HPDE6-E6E7 (cell line): ENCODE results near the gene ABHD16A.

Experiments
- DNase-seq: peaks from one replicate; pipeline ENCODE4 v3.0.0; 2011; ENCODE audit warnings: missing footprints; ENCODE audit errors: extremely low spot score

Gene ABHD16A

GRCh38 chr6:31730631-31731086 lies 27.5 kb upstream of the ABHD16A start:
- no peak for DNase-seq

DNA sequence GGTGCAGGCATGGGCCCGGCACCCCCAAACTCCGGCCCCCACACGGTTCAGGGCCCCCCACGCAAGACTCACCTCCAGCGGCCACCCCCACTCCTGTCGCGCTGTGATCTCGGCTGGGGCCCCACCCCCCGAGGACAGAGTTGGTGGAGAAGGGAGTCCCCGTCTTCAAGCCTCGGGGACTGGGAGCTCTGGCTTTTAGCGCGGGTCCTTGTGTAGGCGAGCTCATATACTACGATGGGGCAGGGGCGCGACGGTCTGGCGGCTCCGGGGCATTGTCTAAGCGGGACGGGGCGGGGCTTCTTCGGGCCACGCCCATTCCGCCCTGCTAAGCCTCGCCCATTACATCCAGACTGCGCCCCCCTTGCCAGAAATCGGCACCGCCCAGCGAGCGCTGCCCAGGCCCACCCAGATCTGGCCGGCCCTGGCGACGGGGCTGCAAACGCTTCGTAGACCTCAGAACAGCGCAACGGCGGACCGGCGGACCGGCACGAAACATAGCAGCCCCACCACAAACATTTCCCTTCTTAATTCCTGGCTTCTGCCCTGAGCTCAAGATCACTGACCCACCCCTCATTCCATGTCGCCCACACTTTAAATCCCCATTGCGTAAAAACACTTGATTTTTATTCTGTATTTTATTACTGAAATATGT lies 27.0 kb upstream of the ABHD16A start:
- DNase-seq = no peak

GRCh38 chr6:31729515-31729978 lies 26.4 kb upstream of the ABHD16A start:
- no peak for DNase-seq

- no peak for DNase-seq
Measured at GRCh38 chr6:31728767-31729514, 25.8 kb upstream of the ABHD16A start, which contains the start of gene DDAH2. Gene DDAH2, minus strand, starts transcription at chr6:31729299. Its CDS starts 138 bp downstream, at chr6:31729161.

DNA sequence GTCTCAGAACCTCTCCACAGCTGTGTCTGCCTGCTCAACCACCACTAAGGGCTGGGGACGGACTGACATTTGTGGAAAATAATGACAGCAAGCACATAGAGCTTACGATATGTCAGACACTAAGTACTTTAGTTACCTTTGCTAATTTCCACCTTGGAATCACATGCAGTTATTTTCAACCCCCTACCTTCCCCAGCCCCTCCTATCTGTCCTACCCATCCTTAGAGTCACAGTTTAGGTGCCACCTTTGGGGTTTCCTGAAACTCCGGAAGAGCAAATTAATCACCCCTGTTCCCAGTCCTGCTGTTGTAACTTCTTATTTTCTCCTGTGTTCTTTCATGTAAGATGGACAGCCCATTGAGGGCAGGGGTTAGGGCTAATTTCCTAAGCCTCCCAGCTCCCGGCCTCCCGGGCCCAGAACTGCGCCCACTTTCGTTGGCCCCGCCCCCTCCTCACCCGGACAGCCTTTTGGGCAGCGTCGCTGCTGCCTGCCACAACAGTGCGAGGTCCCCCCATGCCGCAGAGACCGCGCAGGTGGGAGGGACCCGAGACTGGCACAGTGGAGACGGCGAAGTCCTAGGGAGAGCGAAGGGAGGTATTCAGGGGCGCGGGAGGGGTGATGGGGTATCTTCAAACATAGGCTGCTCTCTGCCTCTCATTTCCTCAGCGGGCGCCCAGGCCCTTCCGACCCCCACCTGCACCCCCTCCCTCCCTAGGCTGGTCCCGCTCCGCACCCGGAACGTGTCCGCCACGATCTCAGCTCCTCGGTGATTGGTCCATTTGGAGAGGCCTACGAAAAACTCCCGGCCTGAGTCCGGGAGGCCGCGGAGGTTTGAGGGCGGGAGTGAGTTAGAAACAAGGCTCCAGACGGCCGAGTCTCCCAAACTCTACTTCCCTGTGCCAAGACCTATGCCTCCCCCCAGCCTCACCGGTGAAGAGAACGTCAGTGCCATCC lies 24.9 kb upstream of the ABHD16A start:
- DNase-seq = no peak

- DNase-seq = no peak
Measured at GRCh38 chr6:31727034-31727716, 24.1 kb upstream of the ABHD16A start.

DNA sequence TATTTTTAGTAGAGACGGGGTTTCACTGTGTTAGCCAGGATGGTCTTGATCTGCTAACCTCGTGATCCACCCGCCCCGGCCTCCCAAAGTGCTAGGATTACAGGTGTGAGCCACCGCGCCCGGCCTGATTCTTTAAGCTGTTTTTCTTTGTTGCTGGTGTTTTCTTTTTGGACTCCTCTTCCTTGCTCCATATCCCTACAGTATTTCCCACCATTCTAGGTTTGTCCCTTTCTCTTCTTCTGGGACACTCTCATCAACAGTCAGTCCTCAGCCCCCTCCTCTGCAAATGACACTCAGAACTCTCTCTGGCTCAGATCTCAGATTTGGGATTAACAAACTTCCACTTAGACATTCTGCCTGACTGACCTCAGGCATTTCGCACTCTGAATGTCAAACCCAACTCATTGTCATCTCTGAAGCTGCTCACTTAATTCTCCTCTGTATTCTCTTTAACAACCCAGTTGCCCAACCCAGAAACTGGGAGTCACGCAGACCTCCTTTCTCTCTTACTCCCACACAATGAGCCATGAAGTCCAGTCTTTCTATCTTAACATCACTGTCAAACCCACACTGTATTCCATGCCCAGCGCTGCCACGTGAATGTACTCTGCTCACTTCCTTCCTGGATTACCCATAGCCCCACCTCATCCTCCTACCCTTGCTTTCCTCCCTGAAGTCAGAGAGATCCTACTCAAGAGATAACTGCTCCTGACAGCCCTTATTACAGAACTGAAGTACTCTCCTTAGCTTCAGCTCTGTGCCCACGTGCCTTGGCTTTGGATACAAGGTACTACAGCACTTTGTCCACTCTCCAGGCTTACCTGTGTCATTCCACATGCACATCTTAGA lies 22.6 kb upstream of the ABHD16A start:
- no peak for DNase-seq

- DNase-seq = no peak
Measured at GRCh38 chr6:31723980-31724691, 21.0 kb upstream of the ABHD16A start.

GRCh38 chr6:31723245-31723979 lies 20.3 kb upstream of the ABHD16A start, which contains the start of gene MPIG6B:
Gene MPIG6B, plus strand, starts transcription at chr6:31723373. Its CDS starts 11 bp downstream, at chr6:31723384.
- DNase-seq = no peak

- no peak for DNase-seq
Measured at GRCh38 chr6:31722173-31722572, 19.0 kb upstream of the ABHD16A start.

DNA sequence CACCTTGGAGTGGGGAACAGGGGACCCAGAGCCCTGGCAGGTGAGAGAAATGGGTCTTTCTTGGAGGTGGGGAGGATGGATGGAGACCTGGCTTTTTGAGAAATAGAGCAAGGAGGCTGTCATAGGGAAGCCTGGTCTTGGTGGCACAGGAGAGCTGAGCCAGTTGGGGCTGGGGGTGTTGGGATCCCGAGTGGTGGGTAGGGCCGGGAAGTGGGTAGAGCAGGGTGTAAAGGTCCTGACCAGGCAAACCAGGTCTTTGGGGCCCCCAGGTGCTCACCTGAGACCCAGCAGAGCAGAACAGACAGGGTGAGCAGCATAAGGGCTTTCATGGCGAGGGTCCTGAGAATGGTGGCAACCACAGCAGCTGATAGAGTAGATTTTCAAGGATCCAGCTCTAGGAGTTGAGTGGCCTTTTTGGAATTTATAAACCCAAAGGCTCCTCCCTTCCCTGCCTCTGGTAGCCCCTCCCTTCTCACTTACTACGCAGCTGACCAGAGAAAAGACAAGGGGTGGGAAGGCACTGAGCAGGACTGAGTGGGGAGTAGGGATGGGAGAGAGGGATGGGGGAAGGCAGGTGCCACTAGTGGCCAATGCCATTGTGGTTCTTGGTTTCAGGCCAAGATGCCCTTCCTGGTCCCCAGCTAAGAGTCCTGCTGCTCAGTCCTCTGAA lies 18.4 kb upstream of the ABHD16A start, which contains the start of gene LY6G6C:
Gene LY6G6C (minus strand): TSS at position 396 of the 670 bp plus-strand sequence. CDS start 67 bp downstream, at position 329.
- DNase-seq = no peak

DNA sequence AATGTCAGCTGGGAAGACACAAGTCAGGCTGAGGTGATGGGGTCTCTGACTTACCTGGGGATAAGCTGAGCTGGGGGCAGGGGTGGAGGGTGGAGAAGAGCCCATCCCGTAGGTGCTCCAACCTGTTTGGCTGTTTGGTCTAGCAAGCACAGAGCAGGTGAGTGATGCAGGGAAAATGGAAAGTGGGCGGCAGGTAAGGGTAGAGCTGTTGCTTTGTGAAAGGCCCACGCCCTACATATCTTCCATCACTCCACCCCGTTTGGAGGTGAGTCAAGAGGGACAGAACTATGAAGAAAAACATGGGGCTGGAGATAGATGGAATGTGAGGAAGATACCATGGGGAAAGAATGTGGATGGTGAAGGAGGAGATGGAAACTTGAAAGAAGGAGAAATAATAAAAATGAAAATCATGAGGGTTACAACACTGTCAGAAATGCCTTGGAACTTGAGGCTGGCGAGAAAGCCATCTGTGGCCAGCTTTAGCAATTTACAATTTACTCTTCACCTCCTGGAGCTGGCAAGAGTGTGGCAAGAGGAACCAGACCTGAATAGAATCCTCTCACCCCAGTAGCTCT lies 17.2 kb upstream of the ABHD16A start:
- no peak for DNase-seq

- DNase-seq = no peak
Measured at GRCh38 chr6:31719001-31719400, 15.9 kb upstream of the ABHD16A start.

- DNase-seq = peak; percentile 90
Measured at GRCh38 chr6:31718265-31718664, 15.1 kb upstream of the ABHD16A start.

GRCh38 chr6:31717499-31718222 lies 14.5 kb upstream of the ABHD16A start:
- no peak for DNase-seq

DNA sequence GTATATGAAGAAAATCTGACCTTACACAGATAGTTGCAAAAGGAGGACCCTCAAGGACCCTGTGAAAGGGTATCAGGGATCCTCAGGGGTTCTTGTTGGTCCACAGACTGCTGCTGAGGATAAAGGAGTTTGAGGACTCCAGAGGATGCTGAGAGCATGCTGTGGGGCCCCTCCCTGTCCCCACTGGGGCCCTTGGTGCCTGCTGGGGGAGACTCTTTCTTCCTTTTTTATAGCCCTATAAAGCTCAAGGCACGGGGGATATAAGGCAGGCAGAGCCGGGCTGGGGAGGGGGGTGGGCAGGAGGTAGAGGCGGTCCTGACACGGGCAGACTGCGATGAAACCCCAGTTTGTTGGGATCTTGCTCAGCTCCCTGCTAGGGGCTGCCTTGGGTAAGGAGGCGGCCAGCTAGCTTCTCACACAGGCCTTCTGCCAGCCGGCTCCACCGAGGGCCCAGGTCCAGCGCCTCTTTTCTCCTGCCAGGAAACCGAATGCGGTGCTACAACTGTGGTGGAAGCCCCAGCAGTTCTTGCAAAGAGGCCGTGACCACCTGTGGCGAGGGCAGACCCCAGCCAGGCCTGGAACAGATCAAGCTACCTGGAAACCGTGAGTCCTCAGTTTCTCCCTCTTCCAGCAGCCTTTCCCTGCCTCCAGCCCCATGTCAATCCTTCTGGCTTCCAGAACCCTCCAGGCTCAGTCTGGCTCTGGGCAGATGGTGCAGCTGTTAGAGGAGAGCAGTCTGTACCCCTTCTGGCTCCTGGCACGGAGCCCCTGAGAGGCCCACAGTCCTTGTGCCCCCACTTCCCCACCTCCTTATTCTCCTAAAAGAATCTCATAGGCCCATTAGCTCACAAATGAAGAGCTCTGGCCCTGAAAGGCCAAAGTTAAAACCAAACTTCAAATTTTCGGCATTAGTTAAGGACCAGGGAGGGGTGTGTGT lies 12.2 kb upstream of the ABHD16A start, which contains the start of gene LY6G6D:
Gene LY6G6D (plus strand): TSS at position 327 of the 937 bp plus-strand sequence. CDS start 8 bp downstream, at position 335.
- DNase-seq = no peak
